ENCODE results near the gene AKAP8. TPM values are rescaled to one million over a fixed set of nuclear protein-coding genes. Genes with fewer than 3 reads are reported as not detected.
"Not testable (repeated sequence)": the region's sequence is repeated elsewhere in the genome, so short reads cannot be mapped to it uniquely, and the experiment has no call there.

The AKAP8 gene
- polyA plus RNA-seq, 4 donors, result 22.5 to 34.6 (median 30.2) TPM

DNA sequence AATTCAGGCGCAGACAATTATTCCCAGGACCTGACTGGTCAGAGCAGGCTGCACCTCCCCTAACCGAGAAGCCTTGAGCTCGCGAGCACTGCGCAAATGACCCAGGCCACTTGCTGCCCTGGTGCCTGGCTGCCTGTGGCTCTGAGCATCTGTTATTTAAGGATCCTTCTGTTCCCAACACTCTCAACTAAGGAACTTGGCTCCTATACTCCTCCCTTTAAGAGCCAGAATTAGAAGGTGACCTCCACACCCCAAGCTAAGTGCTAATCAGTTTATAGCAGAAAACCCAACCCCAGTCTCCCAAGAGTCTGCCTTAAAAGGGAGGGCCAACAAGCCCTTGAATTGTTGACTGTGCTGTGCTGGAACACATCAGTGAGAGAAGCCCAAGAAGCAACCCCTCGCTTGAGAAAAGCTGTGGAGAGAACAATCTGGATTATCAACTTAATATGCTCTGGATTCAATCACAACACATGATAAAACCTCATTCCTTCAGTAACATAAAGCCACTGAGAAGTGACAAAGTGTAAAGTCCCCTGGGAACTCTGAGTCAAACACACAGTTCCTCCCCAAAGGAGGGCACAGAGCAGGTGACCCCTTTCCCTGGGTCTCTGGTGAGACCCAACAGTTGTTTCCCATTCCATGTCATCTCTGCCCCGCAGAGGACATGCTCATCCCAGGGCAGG lies 24.7 kb upstream of the AKAP8 start:
- no peak for DNase-seq (ENCODE audit: low read depth in 4 of 4, low spot score in 2 of 4)

DNA sequence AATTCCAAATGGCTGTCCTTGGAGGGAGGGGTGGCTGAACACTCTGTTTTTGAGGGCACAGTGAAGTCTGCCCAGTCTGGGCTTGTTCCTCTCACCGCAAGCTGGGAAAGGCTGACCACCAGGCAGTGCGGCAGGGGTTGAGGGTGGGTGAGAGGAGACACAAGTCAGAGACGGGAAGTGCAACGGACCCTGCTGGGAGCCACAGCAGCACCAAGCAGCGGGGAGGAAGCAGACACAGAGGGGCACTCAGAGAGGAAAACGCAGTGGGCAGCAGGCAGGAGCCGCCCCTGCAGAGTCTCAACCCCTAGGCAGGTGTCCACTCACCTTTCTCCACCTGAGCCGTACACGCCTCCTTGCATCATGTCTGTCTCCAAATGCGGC lies 23.6 kb upstream of the AKAP8 start:
- no peak for DNase-seq (ENCODE audit: low read depth in 4 of 4, low spot score in 2 of 4)

GRCh38 chr19:15402411-15403150 lies 23.0 kb upstream of the AKAP8 start:
- no peak for DNase-seq (ENCODE audit: low read depth in 4 of 4, low spot score in 2 of 4)

DNA sequence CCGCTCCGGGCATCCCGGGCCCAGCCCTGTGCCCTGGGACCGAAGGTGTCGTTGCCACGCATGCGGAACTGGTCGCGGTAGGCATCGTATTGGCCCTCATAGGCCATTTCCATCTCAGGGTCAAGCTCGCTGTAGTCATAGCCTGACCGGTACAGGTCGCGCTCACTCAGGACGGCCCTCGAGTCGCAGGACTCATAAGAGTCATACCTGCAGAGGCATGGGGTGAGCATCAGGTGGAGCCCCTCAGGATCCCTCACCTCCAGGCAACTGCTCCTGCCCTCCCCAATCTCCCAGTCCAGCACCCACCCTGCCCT lies 21.8 kb upstream of the AKAP8 start:
- no peak for DNase-seq (ENCODE audit: low read depth in 4 of 4, low spot score in 2 of 4)

- DNase-seq (ENCODE audit: low read depth in 4 of 4, low spot score in 2 of 4), result no peak
These were observed 21.2 kb upstream of the AKAP8 start for GRCh38 chr19:15400521-15401396.

GRCh38 chr19:15399635-15400034 lies 20.0 kb upstream of the AKAP8 start:
- no peak for DNase-seq (ENCODE audit: low read depth in 4 of 4, low spot score in 2 of 4)

- DNase-seq (ENCODE audit: low read depth in 4 of 4, low spot score in 2 of 4), result no peak
These were observed 19.6 kb upstream of the AKAP8 start for GRCh38 chr19:15399234-15399515.

- DNase-seq (ENCODE audit: low read depth in 4 of 4, low spot score in 2 of 4), result no peak
These were observed 19.1 kb upstream of the AKAP8 start for GRCh38 chr19:15398501-15399233.

- DNase-seq (ENCODE audit: low read depth in 4 of 4, low spot score in 2 of 4), result no peak
These were observed 18.2 kb upstream of the AKAP8 start for GRCh38 chr19:15397782-15398181.

GRCh38 chr19:15397236-15397635 lies 17.6 kb upstream of the AKAP8 start:
- DNase-seq (ENCODE audit: low read depth in 4 of 4, low spot score in 2 of 4), result no peak

DNA sequence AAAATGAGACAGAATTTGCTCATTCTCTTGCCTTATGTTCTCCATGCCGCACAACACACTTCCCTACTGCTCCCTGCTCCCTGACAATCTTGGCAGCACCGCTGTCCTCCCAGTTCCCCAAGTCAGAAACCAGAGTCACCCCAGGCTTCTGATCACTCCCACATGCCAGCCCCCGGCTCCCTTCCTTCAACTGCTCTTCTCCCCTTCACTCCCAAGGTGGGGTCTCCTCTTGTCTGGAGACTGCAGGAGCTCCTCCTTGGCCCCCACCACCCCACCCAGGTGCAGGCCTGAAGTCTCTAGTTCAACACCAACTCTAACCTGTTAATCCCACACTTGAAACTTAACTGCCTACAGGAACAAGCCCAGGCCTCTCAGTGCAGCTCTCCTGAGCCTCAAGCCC lies 16.8 kb upstream of the AKAP8 start:
- no peak for DNase-seq (ENCODE audit: low read depth in 4 of 4, low spot score in 2 of 4)

GRCh38 chr19:15395251-15395650 lies 15.7 kb upstream of the AKAP8 start:
- not testable (repeated sequence) for DNase-seq (ENCODE audit: low read depth in 4 of 4, low spot score in 2 of 4)

DNA sequence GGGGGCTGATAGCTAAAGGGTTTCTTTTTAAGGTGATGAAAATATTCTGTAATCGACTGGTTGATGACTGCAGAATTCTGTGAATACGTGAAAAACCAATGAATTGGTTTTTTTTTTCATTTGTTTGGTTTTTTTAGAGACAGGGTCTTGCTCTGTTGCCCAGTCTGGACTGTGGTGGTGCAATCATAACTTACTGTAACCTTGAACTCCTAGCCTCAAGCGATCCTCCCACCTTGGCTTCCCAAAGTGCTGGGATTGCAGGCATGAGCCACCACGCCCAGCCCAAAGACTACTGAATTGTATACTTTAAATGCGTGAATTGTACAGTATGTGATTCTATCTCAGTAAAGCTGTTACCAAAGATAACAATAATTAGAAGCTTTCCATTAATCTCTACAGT lies 14.8 kb upstream of the AKAP8 start:
- DNase-seq (ENCODE audit: low read depth in 4 of 4, low spot score in 2 of 4), result no peak

DNA sequence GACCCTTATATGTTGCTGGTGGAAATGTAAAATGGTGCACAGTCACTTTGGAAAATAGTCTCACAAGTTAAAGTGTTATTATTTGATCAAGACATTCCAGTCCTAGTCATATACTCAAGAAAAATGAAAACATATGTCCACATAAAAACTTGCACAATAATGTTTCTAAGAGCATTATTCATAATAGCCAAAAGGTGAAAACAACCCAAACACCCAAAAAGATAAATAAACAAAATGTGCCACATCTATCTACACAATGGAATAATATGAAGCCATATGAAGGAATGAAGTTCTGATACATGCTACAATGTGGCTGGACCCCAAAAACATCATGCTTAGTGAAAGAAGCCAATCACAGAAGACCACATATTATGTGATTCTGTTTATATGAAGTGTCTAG lies 14.4 kb upstream of the AKAP8 start:
- no peak for DNase-seq (ENCODE audit: low read depth in 4 of 4, low spot score in 2 of 4)

GRCh38 chr19:15390814-15391213 lies 11.2 kb upstream of the AKAP8 start:
- DNase-seq (ENCODE audit: low read depth in 4 of 4, low spot score in 2 of 4), result no peak

DNA sequence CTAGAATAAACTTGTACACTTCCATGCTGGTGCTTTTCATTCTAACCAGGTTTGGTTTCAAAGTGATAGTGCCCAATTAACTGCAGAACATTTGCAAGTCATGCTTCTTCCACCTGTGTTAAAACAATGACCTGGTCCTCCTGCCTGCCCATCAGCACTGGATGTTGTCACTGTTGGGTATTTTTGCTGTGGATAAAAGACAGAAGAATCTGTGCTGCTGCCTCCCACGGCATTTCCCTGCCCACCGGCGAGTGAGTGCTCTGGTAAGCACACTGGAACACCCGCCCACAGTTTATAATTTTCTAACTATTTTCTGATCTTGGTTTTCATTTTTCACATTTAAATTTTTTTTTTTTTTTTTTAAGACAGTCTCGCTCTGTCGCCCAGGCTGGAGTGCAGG lies 2.3 kb upstream of the AKAP8 start:
- DNase-seq (ENCODE audit: low read depth in 4 of 4, low spot score in 2 of 4), result no peak

DNA sequence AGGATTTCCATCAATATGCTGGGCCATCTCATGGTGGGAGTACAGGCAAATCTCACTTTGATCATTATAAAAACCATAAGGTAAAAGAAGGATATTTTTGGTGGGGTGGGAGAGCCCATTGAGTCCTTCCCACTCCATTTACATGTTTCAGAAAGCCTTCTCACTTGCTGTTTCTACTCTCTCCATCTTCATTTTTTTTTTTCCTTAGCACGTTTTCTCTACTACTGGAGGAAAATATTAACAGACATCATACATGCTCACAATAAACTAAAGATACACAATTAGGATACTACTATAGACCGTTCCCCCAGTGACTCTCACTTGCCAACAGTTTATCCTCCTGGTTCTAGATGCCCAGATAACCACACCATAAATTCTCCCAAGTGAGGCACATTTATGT lies 1.8 kb upstream of the AKAP8 start:
- DNase-seq (ENCODE audit: low read depth in 4 of 4, low spot score in 2 of 4), result no peak

DNA sequence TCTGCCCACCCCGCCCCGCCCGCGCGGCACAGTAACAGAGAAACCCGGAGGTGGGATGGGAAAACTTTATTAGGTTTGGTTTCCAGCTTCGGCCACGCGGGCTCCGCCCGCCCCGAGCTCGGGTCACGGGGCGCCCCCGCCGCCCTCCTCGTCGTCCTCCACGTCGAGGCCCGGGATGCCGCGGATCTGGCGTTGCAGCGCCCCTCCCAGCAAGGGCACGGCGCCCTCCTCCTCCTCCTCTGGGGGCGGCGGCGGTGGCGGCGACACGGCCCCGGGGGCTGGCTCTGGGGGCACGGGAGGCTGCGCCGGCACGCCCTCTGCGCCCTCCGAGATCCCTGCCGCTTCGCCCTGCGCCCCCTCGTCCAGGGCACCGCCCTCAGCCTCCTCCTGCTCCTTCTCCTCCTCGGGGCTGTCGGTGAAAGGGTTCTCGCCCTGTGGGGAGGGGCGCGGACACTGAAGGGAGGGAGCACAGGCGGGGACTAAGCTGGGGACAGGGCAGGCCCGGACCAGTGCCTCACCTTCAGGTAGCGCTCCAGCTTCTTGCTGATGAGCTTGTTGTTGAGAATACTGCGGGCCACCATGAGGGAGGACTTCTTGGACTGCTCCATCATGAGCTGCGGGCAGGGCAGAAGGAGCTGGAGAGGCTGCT lies 536 bp upstream of the AKAP8 start:
- DNase-seq (ENCODE audit: low read depth in 4 of 4, low spot score in 2 of 4), result peak in 2 of 4 donors; percentile 24 to 33

DNA sequence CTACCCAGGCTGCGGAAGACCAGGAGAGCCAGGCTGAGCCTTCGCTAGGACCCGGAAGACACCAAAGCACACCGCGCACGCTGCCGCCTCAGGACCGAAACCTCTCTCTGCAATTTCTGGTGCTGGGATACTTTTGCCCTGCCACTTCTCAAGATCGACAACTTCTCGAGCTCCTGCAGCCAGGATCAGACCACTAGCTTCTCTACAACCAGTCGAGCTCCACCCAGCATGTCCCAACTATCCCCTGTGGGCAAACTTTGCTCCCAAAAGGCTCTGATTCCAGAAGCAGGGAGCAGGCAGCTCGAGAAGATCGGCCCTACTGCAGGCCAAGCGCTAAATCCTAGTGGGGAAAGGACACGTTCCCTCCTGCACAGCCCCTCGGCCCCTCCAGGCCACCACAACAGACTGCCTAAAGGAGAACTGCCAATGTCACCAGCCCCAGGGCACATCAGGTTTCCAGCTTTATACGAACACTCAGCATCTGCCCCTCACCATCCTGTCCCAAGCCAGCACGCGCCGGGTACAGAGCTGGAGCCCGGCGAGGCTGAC lies 979 bp downstream of the AKAP8 start:
- peak in 3 of 4 donors; percentile 9 to 27 (median 15) for DNase-seq (ENCODE audit: low read depth in 4 of 4, low spot score in 2 of 4)

GRCh38 chr19:15374796-15375440 lies 4.7 kb downstream of the AKAP8 start:
- DNase-seq (ENCODE audit: low read depth in 4 of 4, low spot score in 2 of 4), result no peak

Data from left renal cortex interstitium (tissue), 4 donors.